Uterus (tissue), 4 donors: ENCODE measurements around the gene BID. TPM values are rescaled to one million over a fixed set of nuclear protein-coding genes. Genes with fewer than 3 reads are reported as not detected.

Source experiments
- DNase-seq, 2 donors: peaks; one replicate each; pipeline ENCODE4 v3.0.0-alpha.2; 2019 to 2020
- H3K27ac ChIP-seq, 2 donors: fragments of 200-600 bp; sonication (generic); 1 replicate in 1 of 2; 2 replicates in 1 of 2; pipeline ENCODE4 v1.5.1; 2016 to 2018
- H3K27me3 ChIP-seq, 2 donors: fragments of 200-600 bp; sonication (generic); one replicate each; pipeline ENCODE4 v1.5.1; 2018 to 2019; ENCODE audit warnings: control low read depth in 1 of 2
- H3K36me3 ChIP-seq, 2 donors: fragments of 200-600 bp; sonication (generic); one replicate each; pipeline ENCODE4 v1.5.1; 2019; ENCODE audit warnings: control low read depth in 1 of 2
- H3K4me1 ChIP-seq, 2 donors: fragments of 200-600 bp; sonication (generic); one replicate each; pipeline ENCODE4 v1.5.1; 2018 to 2019; ENCODE audit warnings: control low read depth in 1 of 2
- H3K4me3 ChIP-seq, 2 donors: fragments of 200-600 bp; sonication (generic); 1 replicate in 1 of 2; 2 replicates in 1 of 2; pipeline ENCODE4 v1.5.1; 2018 to 2019; ENCODE audit warnings: mild to moderate bottlenecking in 1 of 2
- H3K9me3 ChIP-seq, 2 donors: fragments of 200-600 bp; sonication (generic); one replicate each; pipeline ENCODE4 v1.5.1; 2019; ENCODE audit warnings: control low read depth in 1 of 2
- CTCF ChIP-seq, 4 experiments: fragments of 200-600 bp in 2 of 4; fragments of 450-650 bp in 2 of 4; sonication (generic) in 2 of 4; IDR thresholded peaks; one replicate each; pipeline ENCODE4 v1.5.1; 2016 to 2019; ENCODE audit warnings: antibody characterized with exemption in 4 of 4, mild to moderate bottlenecking in 2 of 4, moderate library complexity in 1 of 4
- POLR2A ChIP-seq, 2 donors: fragments of 450-650 bp; IDR thresholded peaks; one replicate each; pipeline ENCODE4 v1.6.1; 2016; ENCODE audit warnings: antibody characterized with exemption in 2 of 2, mild to moderate bottlenecking in 1 of 2, moderate library complexity in 1 of 2
- intact Hi-C: fragments of 100-400 bp; cut with DNase I; formaldehyde crosslinking; loops from one replicate; pipeline ENCODE4 v1.15.1; 2023; ENCODE audit warnings: low total_unique reads
- total RNA-seq, 4 donors: library from RNA; depleted of rRNA in 3 of 4; stranded (reverse); fragments of >200 nt in 3 of 4; gene quantifications; one replicate each; pipeline versions ENCODE4 v1.1.0 to v1.2.4, GENCODE V29; 2014 to 2023
- donor health status: DM: yes; HTN: yes; CAD: no.

BID gene
- total RNA-seq, 4 donors from 2014 or later = 0.77 to 96.2 (median 10.4) TPM

- no peaks in the 10 kb centered on the region for H3K9me3 ChIP-seq
- H3K27me3 ChIP-seq = no peaks in the 10 kb centered on the region
- intact Hi-C loops = no loop called here
- H3K27ac ChIP-seq = no peak overlapping the region
- TF ChIP-seq CTCF (IDR thresholded peaks at IDR 0.05) (no peak), POLR2A (IDR thresholded peaks at IDR 0.05) (no peak)
- DNase-seq = no peak
- no peak overlapping the region for H3K4me3 ChIP-seq
- H3K4me1 ChIP-seq = no peaks in the 10 kb centered on the region
- H3K36me3 ChIP-seq = no peaks in the 10 kb centered on the region
Observed at GRCh38 chr22:17739196-17739975, 34.9 kb downstream of the BID start.

GRCh38 chr22:17738386-17739128 is 35.7 kb downstream of the BID start:
- intact Hi-C loops = no loop called here
- H3K27me3 ChIP-seq = no peaks in the 10 kb centered on the region
- H3K27ac ChIP-seq = no peak overlapping the region
- H3K4me3 ChIP-seq = no peak overlapping the region
- H3K4me1 ChIP-seq = no peaks in the 10 kb centered on the region
- no peaks in the 10 kb centered on the region for H3K9me3 ChIP-seq
- DNase-seq = no peak
- TF ChIP-seq POLR2A (IDR thresholded peaks at IDR 0.05) (no peak), CTCF (IDR thresholded peaks at IDR 0.05) (no peak)
- no peaks in the 10 kb centered on the region for H3K36me3 ChIP-seq

- no peak for DNase-seq
- Histone ChIP-seq H3K9me3 (no peaks in the 10 kb centered on the region), H3K36me3 (no peaks in the 10 kb centered on the region), H3K27me3 (no peaks in the 10 kb centered on the region), H3K27ac (no peak overlapping the region), H3K4me3 (no peak overlapping the region), H3K4me1 (no peaks in the 10 kb centered on the region)
- intact Hi-C loops = no loop called here
- no peak for TF ChIP-seq CTCF (IDR thresholded peaks at IDR 0.05)
- TF ChIP-seq POLR2A (IDR thresholded peaks at IDR 0.05) = no peak
Observed at GRCh38 chr22:17734187-17734586, 40.1 kb downstream of the BID start.

- H3K27me3 ChIP-seq = no peaks in the 10 kb centered on the region
- no peaks in the 10 kb centered on the region for H3K9me3 ChIP-seq
- H3K4me3 ChIP-seq = no peak overlapping the region
- H3K27ac ChIP-seq = no peak overlapping the region
- no peak for DNase-seq
- TF ChIP-seq POLR2A (IDR thresholded peaks at IDR 0.05) (no peak), CTCF (IDR thresholded peaks at IDR 0.05) (no peak)
- H3K4me1 ChIP-seq = no peaks in the 10 kb centered on the region
- intact Hi-C loops = no loop called here
- no peaks in the 10 kb centered on the region for H3K36me3 ChIP-seq
Observed at GRCh38 chr22:17733466-17733865, 40.8 kb downstream of the BID start.

GRCh38 chr22:17732251-17732854 is 41.9 kb downstream of the BID start:
- Histone ChIP-seq H3K27me3 (no peaks in the 10 kb centered on the region), H3K4me1 (no peaks in the 10 kb centered on the region), H3K9me3 (no peaks in the 10 kb centered on the region), H3K36me3 (no peaks in the 10 kb centered on the region), H3K27ac (no peak overlapping the region), H3K4me3 (no peak overlapping the region)
- intact Hi-C loops = no loop called here
- TF ChIP-seq CTCF (IDR thresholded peaks at IDR 0.05) (no peak), POLR2A (IDR thresholded peaks at IDR 0.05) (no peak)
- DNase-seq = no peak
